ENCODE measurements around the gene ARPP21.

DNA sequence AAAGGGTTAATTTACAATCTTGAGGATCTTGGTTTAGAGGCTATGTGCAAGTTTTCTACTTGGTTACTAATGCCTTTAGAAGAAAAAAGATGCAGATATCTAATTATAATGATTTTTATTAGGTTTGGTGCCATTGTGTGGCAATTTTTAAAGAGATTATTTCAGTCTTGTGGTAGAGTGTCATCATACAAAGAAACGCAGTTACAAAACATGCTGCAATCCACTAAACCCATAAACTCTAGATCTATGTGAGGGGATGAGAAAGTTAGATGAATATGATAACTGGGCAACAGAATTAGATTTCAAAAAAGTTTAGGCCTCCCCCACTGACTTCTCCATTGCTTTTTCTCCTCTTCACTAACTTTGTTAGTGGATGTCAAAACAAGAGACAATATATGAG is 106.0 kb downstream of the ARPP21 start:
- TF ChIP-seq CTCF (IDR thresholded peaks at IDR 0.05) (no peak), ZFX (IDR thresholded peaks at IDR 0.05; ENCODE audit: borderline replicate concordance) (no peak)
